GM23248 (cell line): Measurements from ENCODE around the gene P2RY12.

Experiments
- EZH2 ChIP-seq: fragments of 200-600 bp; sonication (generic); IDR thresholded peaks from 2 replicates; pipeline ENCODE4 v1.6.1; 2018; ENCODE audit warnings: antibody characterized with exemption, mild to moderate bottlenecking; ENCODE audit not compliant: insufficient read depth, poor library complexity, severe bottlenecking
- EZH2phosphoT487 ChIP-seq: fragments of 200-600 bp; sonication (generic); IDR thresholded peaks from 2 replicates; pipeline ENCODE4 v1.6.1; 2018; ENCODE audit warnings: antibody characterized with exemption, moderate library complexity, mild to moderate bottlenecking, low read depth; ENCODE audit not compliant: insufficient read depth

DNA sequence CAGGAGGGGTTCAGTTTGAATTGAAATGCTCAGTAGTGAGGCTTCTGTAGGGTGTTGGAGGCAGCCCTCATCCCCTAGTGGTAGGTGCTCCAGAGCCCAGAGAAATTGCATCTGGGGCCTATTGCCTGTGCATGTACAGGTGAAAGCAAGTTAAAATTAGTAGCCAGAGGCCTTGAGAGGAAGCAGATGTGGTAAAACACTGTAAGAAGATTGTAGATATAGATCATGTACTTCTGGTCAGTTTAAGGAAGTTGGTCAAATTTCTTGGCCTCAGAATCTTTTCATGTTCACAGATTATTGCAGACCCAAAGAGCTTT, 41.7 kb upstream of the P2RY12 start:
- TF ChIP-seq EZH2phosphoT487 (no peak), EZH2 (no peak)
